Measurements from ENCODE around the gene CHST11.

The CHST11 gene

GRCh38 chr12:104727726-104728465, 271.1 kb downstream of the CHST11 start:
- DNase-seq: no peak

- no peak for DNase-seq
Measured at GRCh38 chr12:104729091-104729490, 272.3 kb downstream of the CHST11 start.

GRCh38 chr12:104729610-104730446, 273.1 kb downstream of the CHST11 start:
- DNase-seq: no peak

GRCh38 chr12:104730763-104731162, 274.0 kb downstream of the CHST11 start:
- no peak for DNase-seq

- no peak for DNase-seq
Measured at GRCh38 chr12:104733717-104734175, 277.0 kb downstream of the CHST11 start.

- no peak for DNase-seq
Measured at GRCh38 chr12:104734541-104735095, 277.9 kb downstream of the CHST11 start.

GRCh38 chr12:104735801-104736200, 279.1 kb downstream of the CHST11 start:
- no peak for DNase-seq

- no peak for DNase-seq
Measured at GRCh38 chr12:104736307-104736706, 279.6 kb downstream of the CHST11 start.

GRCh38 chr12:104737113-104737512, 280.4 kb downstream of the CHST11 start:
- DNase-seq: no peak

- no peak for DNase-seq
Measured at GRCh38 chr12:104737791-104738301, 281.1 kb downstream of the CHST11 start.

GRCh38 chr12:104738331-104738730, 281.6 kb downstream of the CHST11 start:
- DNase-seq: peak; percentile 22

GRCh38 chr12:104738776-104739642, 282.3 kb downstream of the CHST11 start:
- no peak for DNase-seq

- no peak for DNase-seq
Measured at GRCh38 chr12:104740668-104741067, 283.9 kb downstream of the CHST11 start.

GRCh38 chr12:104741077-104741476, 284.3 kb downstream of the CHST11 start:
- DNase-seq: no peak

- no peak for DNase-seq
Measured at GRCh38 chr12:104741497-104742367, 285.0 kb downstream of the CHST11 start.

- DNase-seq: no peak
Measured at GRCh38 chr12:104742551-104743201, 285.9 kb downstream of the CHST11 start.

- DNase-seq: no peak
Measured at GRCh38 chr12:104743202-104743580, 286.4 kb downstream of the CHST11 start.

GRCh38 chr12:104743753-104744548, 287.2 kb downstream of the CHST11 start:
- peak; percentile 29 for DNase-seq

- no peak for DNase-seq
Measured at GRCh38 chr12:104746467-104747088, 289.8 kb downstream of the CHST11 start.

- DNase-seq: no peak
Measured at GRCh38 chr12:104747330-104747729, 290.6 kb downstream of the CHST11 start.
